Chondrocyte (in vitro differentiated cells): ENCODE measurements around the gene GALNT17. TPM values are rescaled to one million over a fixed set of nuclear protein-coding genes. Genes with fewer than 3 reads are reported as not detected.
A peak's percentile ranks its signal among the peaks of the same experiment; 100 is the strongest.

Experiments used
- DNase-seq: peaks from one replicate; pipeline ENCODE4 v3.0.0; 2021; ENCODE audit warnings: mixed read lengths, low spot score
- H3K27ac Mint-ChIP-seq: one replicate; pipeline ENCODE4 v1.8.0; 2021; ENCODE audit warnings: mild to moderate bottlenecking, moderate library complexity, mixed read lengths; ENCODE audit not compliant: unreplicated experiment
- H3K27me3 Mint-ChIP-seq: 2 replicates; pipeline ENCODE4 v1.8.0; 2021; ENCODE audit warnings: low read depth, mixed read lengths
- H3K36me3 Mint-ChIP-seq: 2 replicates; pipeline ENCODE4 v1.8.0; 2021; ENCODE audit warnings: low read depth, mixed read lengths
- H3K4me1 Mint-ChIP-seq: 2 replicates; pipeline ENCODE4 v1.8.0; 2021; ENCODE audit warnings: low read depth, mild to moderate bottlenecking, mixed read lengths
- H3K4me3 Mint-ChIP-seq: one replicate; pipeline ENCODE4 v1.8.0; 2021; ENCODE audit warnings: mild to moderate bottlenecking, moderate library complexity, mixed read lengths; ENCODE audit not compliant: unreplicated experiment
- H3K9me3 Mint-ChIP-seq: 2 replicates; pipeline ENCODE4 v1.8.0; 2021; ENCODE audit warnings: low read depth, mixed read lengths
- long read RNA-seq: library from polyadenylated mRNA; stranded (forward); transcript quantifications from one replicate; pipeline ENCODE4 v2.0.0, GENCODE V29; 2021
- total RNA-seq: library from RNA; stranded (reverse); gene quantifications from 3 replicates; pipeline ENCODE4 v1.2.1, GENCODE V29; 2021
- TF ChIP-seq, protein P1 (sequence below): fragments of 200-600 bp; sonication (generic); IDR thresholded peaks from 2 replicates; pipeline ENCODE4 v1.5.0; 2021; ENCODE audit warnings: antibody characterized with exemption, mild to moderate bottlenecking, moderate library complexity

Gene GALNT17
- 20.6 to 24.4 TPM (median 24.2 TPM) in 3 replicates for total RNA-seq
- long read RNA-seq, partial matches to known transcripts = 6 of 9 reads
- long read RNA-seq, other reads (novel, unspliced or antisense) = 0 of 9 reads

DNA sequence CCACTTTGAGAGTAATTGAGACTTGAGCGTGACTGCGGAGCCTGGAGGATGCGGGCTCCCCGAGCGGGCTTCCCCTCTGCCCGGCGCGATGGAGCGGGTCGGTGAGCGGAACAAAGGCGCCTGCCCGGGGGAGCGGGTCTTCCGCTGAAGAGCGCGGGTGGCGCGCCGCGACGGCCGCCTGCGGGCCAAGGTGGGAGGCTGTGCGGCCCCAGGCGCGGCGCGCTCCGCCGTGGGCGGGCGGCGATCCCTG lies at the start of gene GALNT17:
Gene GALNT17, plus strand, starts transcription at position 18 of the 250 bp plus-strand sequence.
- TF ChIP-seq, protein P1, sequence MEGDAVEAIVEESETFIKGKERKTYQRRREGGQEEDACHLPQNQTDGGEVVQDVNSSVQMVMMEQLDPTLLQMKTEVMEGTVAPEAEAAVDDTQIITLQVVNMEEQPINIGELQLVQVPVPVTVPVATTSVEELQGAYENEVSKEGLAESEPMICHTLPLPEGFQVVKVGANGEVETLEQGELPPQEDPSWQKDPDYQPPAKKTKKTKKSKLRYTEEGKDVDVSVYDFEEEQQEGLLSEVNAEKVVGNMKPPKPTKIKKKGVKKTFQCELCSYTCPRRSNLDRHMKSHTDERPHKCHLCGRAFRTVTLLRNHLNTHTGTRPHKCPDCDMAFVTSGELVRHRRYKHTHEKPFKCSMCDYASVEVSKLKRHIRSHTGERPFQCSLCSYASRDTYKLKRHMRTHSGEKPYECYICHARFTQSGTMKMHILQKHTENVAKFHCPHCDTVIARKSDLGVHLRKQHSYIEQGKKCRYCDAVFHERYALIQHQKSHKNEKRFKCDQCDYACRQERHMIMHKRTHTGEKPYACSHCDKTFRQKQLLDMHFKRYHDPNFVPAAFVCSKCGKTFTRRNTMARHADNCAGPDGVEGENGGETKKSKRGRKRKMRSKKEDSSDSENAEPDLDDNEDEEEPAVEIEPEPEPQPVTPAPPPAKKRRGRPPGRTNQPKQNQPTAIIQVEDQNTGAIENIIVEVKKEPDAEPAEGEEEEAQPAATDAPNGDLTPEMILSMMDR = no peak
- Mint-ChIP-seq H3K36me3 (peaks cover 2% of the 10 kb centered on the region), H3K4me1 (peaks cover 28% of the 10 kb centered on the region), H3K9me3 (no peaks in the 10 kb centered on the region), H3K4me3 (peak within 1 kb of the TSS; percentile 83), H3K27ac (peak within 1 kb of the TSS; percentile 36), H3K27me3 (peaks cover 9% of the 10 kb centered on the region)
- DNase-seq = no peak

DNA sequence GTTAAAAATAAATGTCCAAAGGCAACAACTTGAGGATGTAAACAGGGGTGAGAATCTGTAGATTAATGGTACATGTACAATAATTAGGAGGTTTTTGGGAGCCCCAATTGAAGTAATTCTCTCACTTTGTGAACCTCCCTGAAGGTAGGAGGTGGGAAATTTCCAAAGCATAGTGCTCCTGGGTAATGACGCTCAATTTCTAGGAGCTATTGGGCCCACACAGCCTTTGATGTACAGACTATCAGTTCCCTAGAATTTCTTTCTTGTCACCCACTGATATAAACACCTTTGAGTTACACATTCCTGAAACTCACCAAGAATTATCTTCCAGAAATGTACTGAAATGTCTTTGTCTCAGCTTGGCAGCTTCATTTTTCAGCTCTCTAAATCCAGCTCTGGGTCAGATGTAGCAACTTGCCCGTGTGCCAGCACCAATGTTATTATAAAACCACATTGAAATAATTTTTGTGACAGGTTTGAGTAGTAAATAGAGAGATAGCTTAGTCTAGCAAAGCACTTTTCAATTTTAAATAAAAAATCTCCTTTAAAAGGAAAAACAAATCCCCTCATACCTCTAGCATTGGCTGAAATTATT lies 36.6 kb upstream of the GALNT17 start:
- H3K27me3 Mint-ChIP-seq = no peaks in the 10 kb centered on the region
- peaks cover 13% of the 10 kb centered on the region for H3K9me3 Mint-ChIP-seq
- H3K4me3 Mint-ChIP-seq = no peak overlapping the region
- H3K36me3 Mint-ChIP-seq = peaks cover 2% of the 10 kb centered on the region
- no peak overlapping the region for H3K27ac Mint-ChIP-seq
- no peaks in the 10 kb centered on the region for H3K4me1 Mint-ChIP-seq
- DNase-seq = no peak
- TF ChIP-seq, protein P1 = no peak

DNA sequence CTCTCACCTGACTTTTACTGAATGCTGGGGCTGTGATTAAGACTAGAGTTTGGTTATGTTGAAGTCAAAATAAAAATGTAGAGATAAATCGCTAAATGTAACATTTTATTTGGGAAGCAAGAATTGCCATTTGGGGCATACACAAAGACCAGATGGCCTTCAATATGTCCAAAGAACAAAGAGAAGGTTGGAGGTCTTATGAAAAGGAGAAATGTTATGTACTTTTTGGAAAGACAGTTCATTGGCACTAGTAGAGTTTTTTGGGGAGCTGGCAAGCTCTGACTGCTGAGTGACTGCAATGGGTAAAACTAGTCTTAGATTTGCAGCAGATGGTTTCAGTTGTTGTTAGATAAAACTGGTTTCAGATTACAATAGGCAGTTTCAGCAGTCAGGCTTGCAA lies 35.6 kb upstream of the GALNT17 start:
- Mint-ChIP-seq H3K27ac (no peak overlapping the region), H3K4me1 (no peaks in the 10 kb centered on the region), H3K4me3 (no peak overlapping the region), H3K36me3 (peaks cover 2% of the 10 kb centered on the region), H3K9me3 (peaks cover 13% of the 10 kb centered on the region), H3K27me3 (no peaks in the 10 kb centered on the region)
- TF ChIP-seq, protein P1 = no peak
- DNase-seq = no peak

DNA sequence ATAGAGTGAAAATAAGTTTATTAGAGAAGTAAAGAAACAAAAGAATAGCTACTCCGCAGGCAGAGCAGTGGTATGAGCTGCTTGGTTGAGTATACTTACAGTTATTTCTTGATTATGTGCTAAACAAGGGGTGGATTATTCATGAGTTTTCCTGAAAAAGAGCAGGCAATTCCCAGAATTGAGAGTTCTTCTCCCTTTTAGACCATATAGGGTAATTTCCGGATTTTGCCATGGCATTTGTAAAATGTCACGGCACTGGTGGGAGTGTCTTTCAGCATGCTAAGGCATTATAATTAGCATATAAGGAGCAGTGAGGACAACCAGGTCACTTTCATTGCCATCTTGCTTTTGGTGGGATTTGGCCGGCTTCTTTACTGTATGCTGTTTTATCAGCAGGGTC lies 25.7 kb upstream of the GALNT17 start:
- no peaks in the 10 kb centered on the region for H3K9me3 Mint-ChIP-seq
- peaks cover 20% of the 10 kb centered on the region for H3K27me3 Mint-ChIP-seq
- no peak for DNase-seq
- H3K4me1 Mint-ChIP-seq = no peaks in the 10 kb centered on the region
- H3K36me3 Mint-ChIP-seq = no peaks in the 10 kb centered on the region
- no peak overlapping the region for H3K27ac Mint-ChIP-seq
- no peak overlapping the region for H3K4me3 Mint-ChIP-seq
- TF ChIP-seq, protein P1 = no peak

DNA sequence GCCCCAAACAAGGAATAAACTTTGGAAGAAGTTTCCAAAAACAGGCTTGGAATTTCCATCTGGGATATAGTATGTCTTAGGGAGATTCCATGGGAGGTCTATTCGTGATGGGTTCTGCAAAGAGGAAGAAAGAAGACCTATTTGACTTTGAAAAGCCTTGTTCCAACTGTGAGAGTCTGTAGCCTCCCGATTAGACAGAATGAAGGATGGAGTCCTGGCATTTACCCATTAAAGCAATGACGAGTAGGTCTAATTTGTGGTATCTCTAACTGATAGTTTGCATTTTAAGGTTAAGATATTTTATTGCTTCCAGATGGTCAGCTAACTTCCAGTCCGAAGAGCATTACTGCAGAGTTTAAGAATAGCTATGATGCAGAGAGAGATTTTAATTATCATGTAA lies 19.5 kb upstream of the GALNT17 start:
- no peak for DNase-seq
- no peak overlapping the region for H3K4me3 Mint-ChIP-seq
- TF ChIP-seq, protein P1 = no peak
- no peak overlapping the region for H3K27ac Mint-ChIP-seq
- H3K9me3 Mint-ChIP-seq = peaks cover 4% of the 10 kb centered on the region
- peaks cover 1% of the 10 kb centered on the region for H3K36me3 Mint-ChIP-seq
- no peaks in the 10 kb centered on the region for H3K4me1 Mint-ChIP-seq
- H3K27me3 Mint-ChIP-seq = peaks cover 23% of the 10 kb centered on the region
